HepG2 (cell line): ENCODE measurements around the gene NINJ2. TPM values are rescaled to one million over a fixed set of nuclear protein-coding genes. Genes with fewer than 3 reads are reported as not detected.

Source experiments
- ATAC-seq: fragments of 200-7000 bp; cut with Tn5 transposase; 3 replicates; pipeline ENCODE4 v1.9.1; 2020; ENCODE audit warnings: mild to moderate bottlenecking, moderate library complexity
- BruUV-seq: library from RNA; stranded (reverse); fragments of 400-500 nt; replicated peaks from 2 replicates; lab custom pipeline; 2021; lab: Mats Ljungman, UMichigan
- CTCF ChIA-PET: fragments of 300-600 bp; formaldehyde crosslinking; extraction: SDS; loops from one replicate; lab custom pipeline; 2021; ENCODE audit warnings: low total read pairs, inconsistent platforms, low intra/inter-chr PET ratio; lab: Yijun Ruan, JAX
- POLR2A ChIA-PET: fragments of 350-600 bp; sonication (Branson Sonifier 250); formaldehyde crosslinking; loops from one replicate; lab custom pipeline; 2020; ENCODE audit warnings: antibody characterized with exemption, inconsistent platforms; lab: Yijun Ruan, JAX
- DNase-seq: peaks from one replicate; pipeline ENCODE4 v3.0.0-alpha.2; 2015; ENCODE audit warnings: low spot score
- FAIRE-seq: peaks from 3 replicates; lab custom pipeline; 2011; peaks lifted over from hg19 to GRCh38; lab: Jason Lieb, UNC
- H2AFZ ChIP-seq: one replicate; pipeline ENCODE4 v1.6.1; 2011; ENCODE audit warnings: low read length, inconsistent platforms
- H3K27ac ChIP-seq: fragments of 300-600 bp; 3 replicates; pipeline ENCODE4 v1.8.0; 2011; ENCODE audit warnings: mixed run types, mild to moderate bottlenecking, mixed read lengths, low read length, inconsistent platforms; ENCODE audit not compliant: insufficient read depth; ENCODE audit errors: extremely low read length
- H3K27me3 ChIP-seq, 2 experiments: fragments of 200-600 bp in 1 of 2; 2 replicates in 1 of 2; 3 replicates in 1 of 2; pipeline versions ENCODE4 v1.6.0 to v1.8.0; 2011; ENCODE audit warnings: low read length in 2 of 2, mild to moderate bottlenecking in 2 of 2, moderate library complexity in 2 of 2, inconsistent platforms in 1 of 2; ENCODE audit not compliant: insufficient read depth in 2 of 2, control insufficient read depth in 1 of 2
- H3K36me3 ChIP-seq, 2 experiments: fragments of 200-600 bp in 1 of 2; replicated peaks in 1 of 2; 2 replicates in 1 of 2; 3 replicates in 1 of 2; pipeline versions ENCODE4 v1.5.1 to v1.8.0; 2011; ENCODE audit warnings: low read length in 2 of 2, inconsistent platforms in 1 of 2; ENCODE audit not compliant: insufficient read depth in 2 of 2, control insufficient read depth in 1 of 2
- H3K4me1 ChIP-seq: 2 replicates; pipeline ENCODE4 v1.5.1; 2012; ENCODE audit warnings: low read length, inconsistent platforms; ENCODE audit not compliant: insufficient read depth
- H3K4me2 ChIP-seq: 2 replicates; pipeline ENCODE4 v1.6.0; 2011; ENCODE audit warnings: low read depth, low read length, inconsistent platforms
- H3K4me3 ChIP-seq, 3 experiments: fragments of 200-600 bp in 1 of 3; sonication (generic), shearing (Covaris generic) in 1 of 3; replicated peaks in 1 of 3; 2 replicates each; pipeline ENCODE4 v1.5.1; 2011 to 2016; ENCODE audit warnings: low read length in 3 of 3, inconsistent platforms in 2 of 3, low read depth in 2 of 3, mild to moderate bottlenecking in 2 of 3, control low read depth in 1 of 3, mixed read lengths in 1 of 3; ENCODE audit not compliant: insufficient read depth in 1 of 3
- H3K79me2 ChIP-seq: one replicate; pipeline ENCODE4 v1.6.1; 2011; ENCODE audit warnings: low read length, inconsistent platforms; ENCODE audit not compliant: insufficient read depth
- H3K9ac ChIP-seq: 2 replicates; pipeline ENCODE4 v1.6.0; 2011; ENCODE audit warnings: mild to moderate bottlenecking, low read depth, low read length, inconsistent platforms; ENCODE audit not compliant: insufficient read depth
- H3K9me3 ChIP-seq: 2 replicates; pipeline ENCODE4 v1.5.1; 2012; ENCODE audit warnings: mild to moderate bottlenecking, low read length
- H4K20me1 ChIP-seq: 2 replicates; pipeline ENCODE4 v1.6.0; 2011; ENCODE audit warnings: inconsistent platforms, mild to moderate bottlenecking, low read length, moderate library complexity; ENCODE audit not compliant: insufficient read depth
- ASH2L ChIP-seq: fragments of 300-600, 200-600 bp; sonication (generic); IDR thresholded peaks from 2 replicates; pipeline ENCODE4 v1.7.0; 2017; ENCODE audit warnings: low read depth, mild to moderate bottlenecking, moderate library complexity, mixed read lengths, low read length; ENCODE audit not compliant: insufficient read length
- DDIT3 ChIP-seq: sonication (generic); formaldehyde crosslinking; IDR thresholded peaks from 2 replicates; pipeline ENCODE4 v1.4.0; 2020; ENCODE audit warnings: mild to moderate bottlenecking, missing genetic modification reagents
- EP300 ChIP-seq, 3 experiments: sonication (generic) in 1 of 3; formaldehyde crosslinking in 1 of 3; IDR thresholded peaks; 2 replicates each; pipeline versions ENCODE4 v1.5.1 to v1.6.1; 2011 to 2020; ENCODE audit warnings: low read depth in 2 of 3, low read length in 2 of 3, borderline replicate concordance in 1 of 3, improper control_type of control experiment in 1 of 3, mild to moderate bottlenecking in 1 of 3, missing genetic modification reagents in 1 of 3, moderate library complexity in 1 of 3
- HDAC6 ChIP-seq: fragments of 200-600 bp; sonication (generic); IDR thresholded peaks from 2 replicates; pipeline ENCODE4 v1.7.0; 2017; ENCODE audit warnings: mild to moderate bottlenecking, antibody characterized with exemption, low read length, low read depth
- HOMEZ ChIP-seq: IDR thresholded peaks from 2 replicates; pipeline ENCODE4 v1.6.1; 2016; ENCODE audit warnings: low read depth
- MYPOP ChIP-seq: sonication (generic); formaldehyde crosslinking; IDR thresholded peaks from 2 replicates; pipeline ENCODE4 v1.8.1; 2023; ENCODE audit warnings: mild to moderate bottlenecking, moderate library complexity, missing genetic modification reagents
- NFIC ChIP-seq: IDR thresholded peaks from 2 replicates; pipeline ENCODE4 v1.6.1; 2012; ENCODE audit warnings: mild to moderate bottlenecking, low read length, inconsistent platforms
- NR2F1 ChIP-seq, 2 experiments: fragments of 450-650 bp in 1 of 2; formaldehyde crosslinking in 1 of 2; IDR thresholded peaks; 2 replicates each; pipeline versions ENCODE4 v1.5.0 to v1.6.1; 2016 to 2020; ENCODE audit warnings: mild to moderate bottlenecking in 1 of 2, missing compliant biosample characterization in 1 of 2, missing genetic modification reagents in 1 of 2, moderate library complexity in 1 of 2
- SCMH1 ChIP-seq: sonication (generic); formaldehyde crosslinking; IDR thresholded peaks from 2 replicates; pipeline ENCODE4 v1.9.0; 2021; ENCODE audit warnings: missing genetic modification reagents, mild to moderate bottlenecking, borderline replicate concordance
- SMARCC2 ChIP-seq: fragments of 450-650 bp; IDR thresholded peaks from 2 replicates; pipeline ENCODE4 v1.6.1; 2017; ENCODE audit warnings: antibody characterized with exemption, mild to moderate bottlenecking
- STAT5B ChIP-seq: sonication (generic); formaldehyde crosslinking; IDR thresholded peaks from 2 replicates; pipeline ENCODE4 v1.4.0; 2020; ENCODE audit warnings: missing genetic modification reagents
- THRA ChIP-seq: sonication (generic); formaldehyde crosslinking; IDR thresholded peaks from 2 replicates; pipeline ENCODE4 v1.4.0; 2020; ENCODE audit warnings: missing genetic modification reagents, borderline replicate concordance
- ZNF20 ChIP-seq: sonication (generic); formaldehyde crosslinking; IDR thresholded peaks from 2 replicates; pipeline ENCODE4 v1.4.0; 2020; ENCODE audit warnings: mild to moderate bottlenecking, moderate library complexity, missing genetic modification reagents
- ZNF569 ChIP-seq: sonication (generic); formaldehyde crosslinking; IDR thresholded peaks from 2 replicates; pipeline ENCODE4 v1.5.0; 2020; ENCODE audit warnings: mild to moderate bottlenecking, missing genetic modification reagents, moderate library complexity, borderline replicate concordance
- ZNF709 ChIP-seq: sonication (generic); formaldehyde crosslinking; IDR thresholded peaks from 2 replicates; pipeline ENCODE4 v1.5.0; 2020; ENCODE audit warnings: mild to moderate bottlenecking, missing genetic modification reagents
- ZZZ3 ChIP-seq: sonication (generic); formaldehyde crosslinking; IDR thresholded peaks from 2 replicates; pipeline ENCODE4 v1.4.0; 2020; ENCODE audit warnings: missing genetic modification reagents, mild to moderate bottlenecking, borderline replicate concordance
- WGBS: methylation state at CpG from one replicate; pipeline ENCODE4 v1.1.6; 2017; ENCODE audit warnings: low lambda C conversion rate; 5-methylcytosine and 5-hydroxymethylcytosine counted together
- in situ Hi-C: cut with HindIII; loops from 2 replicates; pipeline ENCODE4 v1.10.0; 2017; ENCODE audit warnings: low pct_unique_long_range_greater_than_20kb; ENCODE audit not compliant: extremely low pct_ligation_motif_present
- intact Hi-C: fragments of 100-400 bp; cut with micrococcal nuclease; formaldehyde crosslinking; loops from one replicate; pipeline ENCODE4 v1.10.0; 2022; ENCODE audit not compliant: unreplicated experiment
- polyA plus RNA-seq, 8 experiments: library from polyadenylated mRNA; depleted of rRNA in 3 of 8; stranded (reverse) in 7 of 8; unstranded in 1 of 8; fragments of >200 nt; fragmentation: Illumina TruSeq in 4 of 8; extraction: Trizol in 4 of 8; gene quantifications; 2 replicates each; pipeline versions ENCODE4 v1.2.1 to v1.2.3, GENCODE V29; 2011 to 2016; ENCODE audit warnings: low read depth in 4 of 8, missing spikeins in 1 of 8, mixed read lengths in 1 of 8; ENCODE audit not compliant: insufficient read depth in 1 of 8
- total RNA-seq, 5 experiments: library from RNA; depleted of rRNA; stranded (reverse); fragments of >200 nt; fragmentation: Illumina TruSeq; extraction: Trizol; gene quantifications; 2 replicates each; pipeline ENCODE4 v1.2.3, GENCODE V29; 2016; ENCODE audit warnings: low read depth in 1 of 5

The NINJ2 gene
- total and polyA plus RNA-seq, 2 of the 13 experiments (the other 11 are each of a cell fraction or from before 2014, with no cell fraction given): 0.62 to 3.8 TPM

GRCh38 chr12:556498-556897 is 106.7 kb downstream of the NINJ2 start:
- H3K27ac ChIP-seq: no peak overlapping the region
- H3K27me3 ChIP-seq: peaks cover 1 to 6% of the 10 kb centered on the region in 2 experiments; a peak in 1 of 5 replicates
- POLR2A ChIA-PET: no interaction called here
- ATAC-seq (no peak), FAIRE-seq (no peak), DNase-seq (no peak)
- peaks cover 14% of the 10 kb centered on the region for H3K4me1 ChIP-seq
- BruUV-seq: no TSS peak
- CTCF ChIA-PET: no interaction called here
- no peak overlapping the region for H2AFZ ChIP-seq
- WGBS: 85% methylated on average over 15 of the region's 20 CpGs
- H3K36me3 ChIP-seq: no peaks in the 10 kb centered on the region
- H3K79me2 ChIP-seq: no peaks in the 10 kb centered on the region
- intact Hi-C loops: no loop called here
- in situ Hi-C loops: loop anchor here (25.0 kb wide), 2 partner anchors 531 to 1031 kb away; partner anchors contain the start of gene FBXL14
- TF ChIP-seq HDAC6 (no peak), NFIC (no peak), ZNF709 (no peak), HOMEZ (CRISPR knock-in tag) (no peak), DDIT3 (CRISPR knock-in tag) (no peak), SCMH1 (CRISPR knock-in tag) (no peak), EP300 (IDR thresholded peaks at IDR 0.05; ENCODE audit: low read depth in 2 of 2, low read length in 2 of 2) (no peak), EP300 (CRISPR knock-in tag; IDR thresholded peaks at IDR 0.05; ENCODE audit: borderline replicate concordance) (no peak), ASH2L (no peak), ZNF569 (CRISPR knock-in tag) (no peak), ZNF20 (CRISPR knock-in tag) (no peak), MYPOP (CRISPR knock-in tag) (no peak), ZZZ3 (CRISPR knock-in tag) (no peak), NR2F1 (CRISPR knock-in tag; IDR thresholded peaks at IDR 0.05) (no peak), SMARCC2 (no peak), THRA (no peak), STAT5B (CRISPR knock-in tag) (no peak)
- H3K4me3 ChIP-seq: no peak overlapping the region
- no peaks in the 10 kb centered on the region for H4K20me1 ChIP-seq
- H3K9ac ChIP-seq: no peak overlapping the region
- no peaks in the 10 kb centered on the region for H3K9me3 ChIP-seq
- H3K4me2 ChIP-seq: no peak overlapping the region
